ENCODE measurements around the gene SBF2.

SBF2 gene

GRCh38 chr11:10108915-10109680 is 184.9 kb downstream of the SBF2 start:
- H3K4me3 ChIP-seq (ENCODE audit: low read length): peak overlapping the region; percentile 39
- H3K9me2 ChIP-seq (replicated peaks; ENCODE audit: control insufficient read depth, low read length): no peaks in the 10 kb centered on the region
- H3K79me2 ChIP-seq (ENCODE audit: control insufficient read depth, low read length): no peaks in the 10 kb centered on the region
- no peaks in the 10 kb centered on the region for H3K27me3 ChIP-seq (ENCODE audit: control insufficient read depth, low read length)
- no peaks in the 10 kb centered on the region for H3K9me3 ChIP-seq (ENCODE audit: control insufficient read depth, insufficient read depth, low read length)
- no peak for TF ChIP-seq CTCF (IDR thresholded peaks at IDR 0.05; ENCODE audit: low read depth, low read length, poor library complexity, severe bottlenecking)
- TF ChIP-seq EZH2phosphoT487 (IDR thresholded peaks at IDR 0.05; ENCODE audit: borderline replicate concordance, low read length): no peak
- no peaks in the 10 kb centered on the region for H4K20me1 ChIP-seq (ENCODE audit: control insufficient read depth, insufficient read depth, low read depth, low read length)
- peak overlapping the region; percentile 38 for H3K27ac ChIP-seq (ENCODE audit: low read depth, low read length)
- no peaks in the 10 kb centered on the region for H3F3A ChIP-seq (ENCODE audit: control insufficient read depth, insufficient read depth)
- H3K36me3 ChIP-seq (ENCODE audit: control insufficient read depth, low read length): no peaks in the 10 kb centered on the region
- peak overlapping the region; percentile 56 for H3K4me2 ChIP-seq (ENCODE audit: low read length)
- peaks cover 23% of the 10 kb centered on the region for H3K4me1 ChIP-seq (ENCODE audit: control insufficient read depth, low read length)

- Histone ChIP-seq H3K36me3 (ENCODE audit: control insufficient read depth, low read length) (no peaks in the 10 kb centered on the region), H3K79me2 (ENCODE audit: control insufficient read depth, low read length) (no peaks in the 10 kb centered on the region), H3K9me3 (ENCODE audit: control insufficient read depth, insufficient read depth, low read length) (no peaks in the 10 kb centered on the region), H3K27me3 (ENCODE audit: control insufficient read depth, low read length) (no peaks in the 10 kb centered on the region), H3K4me1 (ENCODE audit: control insufficient read depth, low read length) (peaks cover 23% of the 10 kb centered on the region), H3K9me2 (replicated peaks; ENCODE audit: control insufficient read depth, low read length) (no peaks in the 10 kb centered on the region), H4K20me1 (ENCODE audit: control insufficient read depth, insufficient read depth, low read depth, low read length) (no peaks in the 10 kb centered on the region), H3F3A (ENCODE audit: control insufficient read depth, insufficient read depth) (no peaks in the 10 kb centered on the region), H3K4me3 (ENCODE audit: low read length) (no peak overlapping the region), H3K27ac (ENCODE audit: low read depth, low read length) (no peak overlapping the region), H3K4me2 (ENCODE audit: low read length) (no peak overlapping the region)
- TF ChIP-seq CTCF (IDR thresholded peaks at IDR 0.05; ENCODE audit: low read depth, low read length, poor library complexity, severe bottlenecking): no peak
- no peak for TF ChIP-seq EZH2phosphoT487 (IDR thresholded peaks at IDR 0.05; ENCODE audit: borderline replicate concordance, low read length)
These were observed 186.5 kb downstream of the SBF2 start for GRCh38 chr11:10107497-10107896.

GRCh38 chr11:10097615-10098014 is 196.4 kb downstream of the SBF2 start:
- Histone ChIP-seq H3K79me2 (ENCODE audit: control insufficient read depth, low read length) (no peaks in the 10 kb centered on the region), H3K4me3 (ENCODE audit: low read length) (no peak overlapping the region), H3K4me1 (ENCODE audit: control insufficient read depth, low read length) (no peaks in the 10 kb centered on the region), H3K4me2 (ENCODE audit: low read length) (no peak overlapping the region), H3K27ac (ENCODE audit: low read depth, low read length) (no peak overlapping the region), H3K9me3 (ENCODE audit: control insufficient read depth, insufficient read depth, low read length) (no peaks in the 10 kb centered on the region), H4K20me1 (ENCODE audit: control insufficient read depth, insufficient read depth, low read depth, low read length) (no peaks in the 10 kb centered on the region), H3F3A (ENCODE audit: control insufficient read depth, insufficient read depth) (no peaks in the 10 kb centered on the region), H3K36me3 (ENCODE audit: control insufficient read depth, low read length) (no peaks in the 10 kb centered on the region), H3K9me2 (replicated peaks; ENCODE audit: control insufficient read depth, low read length) (no peaks in the 10 kb centered on the region), H3K27me3 (ENCODE audit: control insufficient read depth, low read length) (no peaks in the 10 kb centered on the region)
- no peak for TF ChIP-seq CTCF (IDR thresholded peaks at IDR 0.05; ENCODE audit: low read depth, low read length, poor library complexity, severe bottlenecking)
